Skeletal muscle cell (primary cell): ENCODE measurements around the gene SEL1L.
"Not testable (repeated sequence)": the region's sequence is repeated elsewhere in the genome, so short reads cannot be mapped to it uniquely, and the experiment has no call there.

Experiments used
- DNase-seq: peaks from one replicate; pipeline ENCODE4 v3.0.0-alpha.2; 2010; ENCODE audit warnings: low read depth
- H3K4me3 ChIP-seq: 2 replicates; pipeline ENCODE4 v1.5.1; 2011; ENCODE audit warnings: low read depth, mild to moderate bottlenecking, control low read depth, low read length, moderate library complexity

Gene SEL1L

DNA sequence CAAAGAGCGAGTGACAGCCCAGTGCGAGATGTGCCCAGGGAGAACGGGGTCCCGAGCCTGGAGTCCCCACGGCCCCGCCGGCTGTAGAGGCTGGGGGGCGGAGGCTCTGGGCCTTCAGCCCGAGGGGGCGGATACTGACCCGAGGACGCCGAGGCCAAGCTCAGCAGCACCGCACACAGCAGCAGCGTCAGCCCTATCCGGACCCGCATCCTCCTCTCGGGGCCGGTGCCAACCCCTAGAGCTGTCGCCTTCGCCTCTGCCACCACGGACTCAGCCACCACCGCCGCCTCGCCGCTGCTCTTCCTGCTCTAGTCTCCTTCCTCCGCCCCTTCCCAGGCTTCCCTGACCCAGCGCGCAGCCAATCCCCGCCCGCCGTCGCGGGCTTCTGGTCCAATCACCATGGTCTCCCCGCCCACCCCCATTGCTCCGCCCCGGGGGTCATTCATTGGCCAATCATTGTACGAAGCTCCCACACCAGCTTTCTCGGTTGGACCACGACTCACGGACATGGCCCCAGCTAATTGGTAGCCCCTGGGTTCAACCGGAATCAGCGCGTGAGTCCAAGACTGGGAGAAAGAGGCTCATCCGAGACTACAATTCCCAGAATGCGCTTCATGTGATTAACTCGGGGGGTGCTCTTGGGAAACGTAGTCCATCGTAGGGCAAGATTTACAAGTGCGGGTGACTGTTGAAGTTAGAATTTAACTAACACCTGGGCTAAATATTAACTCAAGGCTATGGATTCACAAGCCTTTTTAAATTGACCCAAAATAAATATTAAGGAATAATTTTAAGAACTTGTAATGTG, at the start of gene SEL1L:
Gene SEL1L (minus strand): TSS at position 318 of the 808 bp plus-strand sequence. CDS start 109 bp downstream, at position 209.
- peak; percentile 99 for DNase-seq
- H3K4me3 ChIP-seq, result peak within 1 kb of the TSS; percentile 98

DNA sequence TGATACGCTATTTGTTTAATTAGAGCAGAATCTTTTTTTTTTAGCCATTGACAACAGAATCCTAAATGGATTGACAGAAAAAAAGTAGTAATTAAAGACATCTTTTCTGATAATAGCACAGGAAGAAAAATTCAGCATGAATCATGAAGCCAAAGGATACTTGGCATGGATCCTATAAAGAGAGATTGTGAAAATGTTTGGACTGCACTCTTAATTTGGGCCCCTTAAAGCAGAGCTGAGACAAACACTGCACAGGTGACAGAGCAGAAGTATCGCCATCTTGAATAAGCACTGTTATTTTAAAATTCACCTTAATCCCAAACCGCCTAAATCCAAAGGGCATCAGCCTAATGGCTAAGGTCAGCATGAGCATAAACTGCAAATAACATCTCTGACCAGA, 48.8 kb upstream of the SEL1L start:
- DNase-seq, result no peak
- no peak overlapping the region for H3K4me3 ChIP-seq

DNA sequence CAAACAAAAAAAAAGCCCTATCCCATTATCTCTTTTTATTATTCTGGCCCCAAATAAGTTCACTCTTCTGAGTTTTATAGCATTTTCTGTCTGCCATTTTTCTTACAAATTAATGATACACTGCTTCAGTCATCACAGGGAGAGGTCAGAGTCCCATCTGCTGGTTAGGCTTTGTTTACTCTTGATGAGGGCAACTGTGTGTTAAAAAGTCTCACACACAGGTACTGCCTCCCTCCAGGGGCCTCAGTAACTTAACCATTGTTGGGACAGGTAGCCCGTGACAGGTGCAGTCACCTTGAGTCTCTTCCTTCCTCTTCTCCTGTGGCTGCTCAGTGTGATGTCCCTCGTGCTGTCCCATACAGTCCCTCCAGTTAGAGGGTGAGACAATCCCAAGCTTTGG, 45.5 kb upstream of the SEL1L start:
- no peak overlapping the region for H3K4me3 ChIP-seq
- no peak for DNase-seq

DNA sequence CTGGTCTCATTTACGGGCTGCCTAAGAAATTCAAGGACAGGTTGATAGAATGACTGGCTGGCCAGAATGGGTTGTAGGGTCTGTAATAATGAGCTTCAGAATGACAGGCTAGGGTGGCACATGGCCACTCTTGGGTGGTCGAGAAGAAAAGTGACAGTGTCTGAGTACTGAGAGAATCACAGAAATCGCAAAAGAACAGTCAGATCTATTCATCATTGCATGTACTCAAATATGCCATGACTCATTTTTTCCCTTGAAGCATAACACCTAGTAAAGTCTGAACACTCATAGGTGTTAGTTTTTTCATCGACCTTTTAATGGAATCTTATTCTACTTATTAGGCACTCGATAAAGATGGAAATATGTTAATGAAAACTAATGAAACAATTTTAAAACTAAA, 37.8 kb upstream of the SEL1L start:
- DNase-seq, result no peak
- H3K4me3 ChIP-seq, result no peak overlapping the region

DNA sequence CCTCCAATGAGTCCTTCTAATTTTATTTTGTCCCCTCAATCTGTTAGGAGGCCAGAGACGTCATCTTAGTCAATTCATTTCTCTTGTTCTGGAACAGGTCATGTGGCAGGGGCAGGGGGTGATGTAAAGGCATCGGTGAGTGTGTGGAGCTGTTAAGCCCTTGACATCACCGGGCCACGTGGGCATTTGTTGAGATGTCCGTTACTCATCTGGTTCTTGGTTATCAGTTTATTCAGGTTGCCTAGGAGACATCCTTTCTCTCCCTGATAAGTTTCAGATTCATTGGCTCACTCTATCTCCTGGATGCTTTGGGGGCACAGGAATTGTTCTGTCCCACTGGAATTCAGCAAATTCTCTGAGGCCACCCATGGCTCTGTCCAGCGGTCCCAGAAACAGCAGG, 33.6 kb upstream of the SEL1L start:
- H3K4me3 ChIP-seq, result no peak overlapping the region
- no peak for DNase-seq

DNA sequence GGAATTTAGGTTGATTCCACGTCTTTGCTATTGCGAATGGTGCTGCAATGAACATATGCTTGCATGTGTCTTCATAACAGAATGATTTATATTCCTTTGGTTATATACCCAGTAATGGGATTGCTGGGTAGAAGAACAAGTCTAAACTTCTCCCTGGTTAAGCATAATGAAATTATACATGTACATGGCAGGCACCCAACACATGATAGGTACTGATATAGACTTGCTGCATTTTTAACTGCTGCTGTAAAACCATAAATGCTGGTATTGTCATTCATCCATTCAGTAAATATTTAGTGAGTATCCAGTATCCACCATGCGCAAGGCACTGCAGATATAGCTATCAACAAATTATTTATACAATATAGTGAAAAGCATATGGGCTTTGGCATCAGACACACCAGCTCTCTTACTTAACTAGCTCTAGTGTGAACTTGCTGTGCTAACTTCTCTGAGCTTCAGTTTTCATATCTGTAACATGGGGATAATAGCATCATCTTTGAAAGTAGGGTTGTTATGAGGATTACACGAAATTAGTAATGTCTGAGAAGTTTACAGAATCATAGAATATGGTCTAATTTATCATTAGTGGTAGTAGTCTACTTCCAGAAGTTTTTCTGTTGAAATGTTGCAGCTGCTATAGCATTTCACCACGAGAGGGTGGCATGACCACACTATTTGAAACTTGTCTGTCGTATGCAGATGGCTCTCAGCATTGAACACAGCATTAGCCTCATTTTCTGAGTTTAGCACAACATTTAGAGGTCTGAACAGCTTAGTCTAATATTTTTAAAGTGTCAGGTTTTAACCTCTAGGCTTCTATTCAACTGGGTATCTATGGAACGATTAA, 32.0 kb upstream of the SEL1L start:
- DNase-seq, result no peak
- no peak overlapping the region for H3K4me3 ChIP-seq

DNA sequence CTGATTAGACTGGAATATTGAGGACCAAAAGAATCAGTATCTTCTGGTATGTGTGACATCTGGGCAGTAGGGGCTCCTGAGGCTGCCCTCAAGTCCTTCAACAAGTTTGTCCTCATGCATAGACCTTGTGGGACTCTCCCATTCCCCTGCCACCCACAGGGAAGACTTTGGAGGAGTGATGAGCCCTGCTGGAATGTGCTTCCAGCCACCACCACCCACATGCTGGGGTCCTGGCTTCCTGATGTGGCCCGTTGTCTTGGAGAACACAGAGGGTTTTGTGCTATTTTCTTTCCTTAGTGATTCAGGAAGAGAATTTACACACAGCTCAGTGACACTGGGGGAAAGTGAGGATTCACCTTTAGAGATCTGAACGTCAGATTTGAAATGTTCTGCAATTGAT, 29.2 kb upstream of the SEL1L start:
- no peak for DNase-seq

DNA sequence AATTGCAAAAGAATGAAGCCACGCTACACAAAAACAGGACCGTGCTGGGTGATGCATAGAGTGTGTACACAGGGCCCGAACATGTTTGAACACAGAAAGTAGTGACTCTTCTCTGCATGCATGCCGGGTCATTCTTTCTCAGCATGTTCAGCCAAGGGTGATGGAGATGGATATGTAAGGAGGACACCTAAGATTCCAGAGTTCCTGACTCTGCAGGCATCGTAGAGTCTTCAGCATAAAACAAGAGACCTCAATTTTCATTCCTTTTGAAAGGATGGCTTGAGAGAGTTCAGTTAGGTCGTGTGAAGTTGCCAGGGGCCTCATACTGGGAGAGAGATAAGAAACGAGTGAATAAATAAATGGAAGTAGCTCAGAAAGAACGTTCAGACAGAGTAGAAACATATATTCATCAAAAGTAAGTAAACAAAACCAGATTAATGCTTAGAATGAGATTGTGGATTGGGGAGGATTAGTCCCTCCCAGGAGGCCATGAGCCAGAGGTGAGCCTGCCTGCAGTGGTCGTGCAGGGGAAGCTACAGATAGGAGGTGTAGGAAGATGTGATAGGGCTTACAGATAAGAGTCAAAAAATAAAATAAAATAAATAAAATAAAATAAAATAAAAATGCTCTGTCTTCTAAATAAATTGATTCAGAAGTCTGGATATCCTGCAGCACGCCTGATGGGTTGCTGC, 27.6 kb upstream of the SEL1L start:
- no peak overlapping the region for H3K4me3 ChIP-seq
- no peak for DNase-seq

More for the DNA sequence above, 29.2 kb upstream of the SEL1L start:
- H3K4me3 ChIP-seq, result no peak overlapping the region

DNA sequence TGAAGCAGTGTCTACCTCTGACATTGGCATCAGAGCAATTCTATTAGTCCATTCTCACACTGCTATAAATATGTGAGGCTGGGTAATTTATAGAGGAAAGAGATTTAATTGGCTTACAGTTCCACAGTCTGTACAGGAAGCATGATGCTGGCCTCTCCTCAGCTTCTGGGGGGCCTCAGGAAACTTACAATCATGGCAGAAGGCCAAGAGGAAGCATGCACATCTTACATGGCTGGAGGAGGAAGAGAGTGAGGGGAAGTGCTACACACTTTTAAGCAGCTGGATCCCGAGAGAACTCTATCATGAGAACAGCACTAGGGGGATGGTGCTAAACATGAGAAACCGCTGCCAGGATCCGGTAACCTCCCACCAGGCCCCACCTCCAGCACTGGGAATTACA, 25.7 kb upstream of the SEL1L start:
- no peak for DNase-seq
- H3K4me3 ChIP-seq, result no peak overlapping the region

DNA sequence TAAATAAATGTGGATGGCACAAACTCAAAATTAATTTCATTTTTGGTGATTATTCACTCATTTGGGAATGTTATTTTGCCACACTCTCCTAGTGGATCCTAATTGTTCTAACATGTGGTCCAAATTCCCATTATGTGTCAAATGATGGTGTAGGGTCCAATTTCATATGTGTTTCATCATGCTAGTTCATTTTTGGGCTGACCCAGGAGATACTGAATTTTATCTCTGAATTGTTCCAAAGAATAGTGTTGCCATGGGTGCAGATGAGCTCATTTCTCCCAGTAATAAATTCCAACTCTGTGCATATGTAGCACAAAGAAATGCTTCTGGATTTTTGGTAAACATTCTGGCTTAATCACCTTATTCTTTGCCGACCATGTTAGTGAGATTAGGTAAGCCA, 23.5 kb upstream of the SEL1L start:
- H3K4me3 ChIP-seq, result no peak overlapping the region
- no peak for DNase-seq

DNA sequence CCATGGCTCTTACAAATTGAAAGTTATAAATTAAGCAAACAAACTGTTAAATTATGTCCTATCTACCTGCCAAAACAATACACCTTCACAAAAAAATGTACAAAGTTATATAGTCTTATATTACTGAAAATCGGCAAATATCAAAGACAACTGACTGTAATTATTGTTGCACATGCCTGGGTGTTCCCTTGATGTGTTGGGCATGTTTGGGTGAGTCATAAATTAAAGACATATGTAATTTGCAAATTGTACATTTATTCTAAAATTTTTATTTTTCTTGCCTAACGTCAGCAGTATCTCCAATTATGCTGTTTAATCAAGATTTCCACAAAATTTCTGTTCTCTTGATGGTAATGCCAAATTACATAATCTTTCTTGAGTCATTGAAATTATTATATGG, 22.0 kb upstream of the SEL1L start:
- no peak overlapping the region for H3K4me3 ChIP-seq
- no peak for DNase-seq

DNA sequence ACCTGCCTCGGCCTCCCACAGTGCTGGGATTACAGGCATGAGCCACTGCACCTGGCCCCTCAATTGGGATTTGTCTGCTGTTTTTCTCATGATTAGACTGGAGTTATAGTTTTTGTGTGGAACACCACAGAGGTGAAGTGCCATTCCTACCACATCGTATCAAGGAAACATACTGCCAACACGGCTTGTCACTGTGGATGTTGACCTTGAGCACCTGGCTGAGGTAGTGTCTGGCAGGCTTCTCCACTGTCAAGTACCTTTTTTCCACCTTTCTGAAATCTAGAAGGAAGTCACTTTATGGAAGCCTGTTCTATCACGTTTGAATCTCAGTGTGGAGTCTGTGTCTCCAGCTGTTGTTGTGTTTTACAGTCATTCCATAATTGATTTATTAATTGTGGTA, 21.4 kb upstream of the SEL1L start:
- no peak for DNase-seq
- H3K4me3 ChIP-seq, result no peak overlapping the region

DNA sequence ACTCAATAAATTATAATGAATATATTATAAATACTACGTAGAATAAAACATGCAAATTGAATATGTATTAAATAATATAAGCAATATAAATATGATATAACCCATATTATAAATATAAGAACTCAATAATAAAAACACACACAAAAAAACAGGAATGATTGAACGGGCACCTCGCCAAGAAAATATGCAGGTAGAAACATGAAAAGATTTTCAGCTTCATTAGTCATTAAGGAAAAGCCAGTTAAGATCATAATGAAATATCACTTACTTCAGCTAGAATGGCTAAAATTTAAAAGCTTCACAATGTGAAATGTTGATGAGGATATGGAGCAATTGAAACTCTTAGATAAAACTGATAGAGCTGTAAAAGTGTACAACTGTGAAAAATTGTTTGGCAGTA, 17.8 kb upstream of the SEL1L start:
- no peak for DNase-seq
- H3K4me3 ChIP-seq, result no peak overlapping the region

DNA sequence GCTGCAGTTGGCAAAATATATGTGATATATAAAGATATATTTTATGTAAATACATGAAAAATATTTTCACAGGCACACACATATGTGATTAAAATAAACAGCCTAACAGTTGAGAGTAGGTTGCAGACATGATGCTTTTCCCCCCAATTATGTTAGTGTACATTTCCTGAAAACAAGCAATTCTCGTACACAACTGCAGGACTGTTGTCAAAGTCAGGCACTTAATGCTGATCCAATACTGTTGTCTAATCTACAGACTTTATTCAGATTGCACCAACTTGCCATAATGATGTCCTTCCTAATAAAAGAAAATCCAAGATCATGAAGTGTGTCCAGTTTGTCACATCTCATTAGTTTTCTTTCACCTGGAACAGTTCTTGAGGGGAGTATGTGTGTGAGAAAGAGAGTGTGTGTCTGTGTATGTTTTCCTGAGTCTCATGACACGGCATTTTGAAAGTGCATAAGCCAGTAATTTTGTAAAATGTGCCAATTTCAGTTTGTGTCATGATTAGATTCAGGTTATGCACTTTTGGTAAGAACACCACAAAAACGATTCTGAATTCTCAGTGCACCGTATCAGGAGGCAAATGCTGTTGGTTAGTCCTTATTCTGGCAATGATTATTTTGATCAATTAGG, 16.5 kb upstream of the SEL1L start:
- H3K4me3 ChIP-seq, result no peak overlapping the region
- DNase-seq, result no peak

DNA sequence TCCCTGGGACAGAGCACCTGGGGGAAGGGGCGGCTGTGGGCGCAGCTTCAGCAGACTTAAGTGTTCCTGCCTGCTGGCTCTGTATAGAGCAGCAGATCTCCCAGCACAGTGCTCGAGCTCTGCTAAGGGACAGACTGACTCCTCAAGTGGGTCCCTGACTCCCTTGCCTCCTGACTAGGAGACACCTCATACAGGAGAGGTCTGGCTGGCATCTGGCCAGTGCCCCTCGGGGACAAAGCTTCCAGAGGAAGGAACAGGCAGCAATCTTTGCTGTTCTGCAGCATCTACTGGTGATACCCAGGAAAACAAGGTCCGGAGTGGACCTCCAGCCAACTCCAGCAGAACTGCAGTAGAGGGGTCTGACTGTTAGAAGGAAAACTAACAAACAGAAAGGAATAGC, 7.6 kb upstream of the SEL1L start:
- H3K4me3 ChIP-seq, DNase-seq: not testable (repeated sequence)

DNA sequence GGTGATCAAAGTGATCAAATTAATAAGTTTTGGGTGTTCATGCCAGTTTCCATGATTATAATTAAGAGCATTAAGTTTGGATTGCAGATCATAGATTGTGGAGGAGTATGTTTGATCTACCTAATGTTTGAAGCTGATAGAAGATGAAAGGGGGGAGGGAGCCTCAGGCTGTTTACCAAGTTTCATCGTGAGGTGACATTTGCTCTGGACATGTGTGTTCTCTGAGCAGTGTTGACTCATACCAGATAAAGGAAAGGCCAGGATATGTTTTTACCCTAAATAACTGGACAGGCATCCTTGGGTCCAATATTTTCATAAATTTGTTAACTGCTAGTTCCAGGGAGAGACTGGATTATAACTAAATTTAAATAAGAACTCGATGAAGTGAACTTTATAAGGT, 3.5 kb upstream of the SEL1L start:
- no peak for DNase-seq
- no peak overlapping the region for H3K4me3 ChIP-seq

DNA sequence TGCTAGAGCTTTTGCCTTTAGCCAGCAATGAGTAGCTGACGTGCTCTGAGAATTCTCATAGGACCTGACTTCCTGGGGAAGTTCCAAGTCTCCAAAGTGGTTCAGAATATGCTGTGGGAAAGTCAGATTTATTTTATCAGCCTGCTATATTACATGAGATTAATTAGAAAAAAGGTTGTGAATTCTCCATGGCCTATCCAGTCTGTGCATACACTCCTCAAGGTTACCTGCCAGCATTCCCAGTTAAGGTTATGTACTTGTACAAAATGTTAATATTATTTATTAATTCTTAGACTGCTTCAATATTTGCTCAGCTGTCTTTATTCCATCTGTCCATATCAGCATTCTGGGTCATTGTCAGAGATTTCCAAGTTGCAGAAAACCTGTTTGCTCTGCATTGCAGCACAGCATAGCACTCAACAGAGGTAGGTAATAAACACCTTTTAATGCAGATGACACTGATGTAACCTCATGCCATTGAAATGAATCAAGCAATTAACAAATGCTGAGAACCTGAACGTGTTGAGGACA, 2.7 kb upstream of the SEL1L start:
- no peak for DNase-seq
- no peak overlapping the region for H3K4me3 ChIP-seq

DNA sequence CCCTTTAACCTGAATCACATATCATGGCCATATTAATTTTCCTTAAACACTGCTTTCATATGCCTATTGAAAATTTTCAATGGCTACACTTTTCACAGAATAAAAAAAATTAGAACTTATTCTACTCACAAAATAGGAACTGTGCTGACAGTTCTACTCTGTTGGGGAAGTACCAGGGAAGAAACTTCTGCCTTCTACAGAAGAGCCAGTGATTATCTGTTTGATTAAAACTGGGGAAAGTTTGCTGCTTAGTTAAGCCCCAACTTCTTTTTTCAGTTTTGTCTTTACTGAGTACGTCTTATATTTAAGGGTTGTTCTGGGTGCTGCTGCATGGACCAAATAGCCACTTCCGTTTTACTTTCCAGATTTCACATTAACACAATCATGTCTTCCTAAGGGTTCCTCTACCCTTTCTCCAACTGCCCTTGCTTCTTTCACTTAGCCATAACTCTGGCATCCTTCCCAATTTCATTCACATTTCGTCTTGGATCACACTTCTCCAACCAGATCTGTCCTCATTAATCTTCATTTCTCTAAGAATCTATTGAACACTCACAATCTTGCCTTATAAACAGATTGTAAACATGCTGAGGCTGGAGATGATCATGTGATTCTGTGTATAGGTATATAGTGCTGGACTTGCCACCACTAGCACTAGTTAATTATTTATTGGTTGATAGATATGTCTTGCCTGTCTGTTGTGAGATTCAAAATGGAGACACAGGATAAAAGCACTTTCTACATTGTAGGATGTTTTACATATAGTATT, 1.9 kb upstream of the SEL1L start:
- no peak overlapping the region for H3K4me3 ChIP-seq
- DNase-seq, result no peak
